MCF 10A (cell line): ENCODE results near the gene SHISA6. TPM values are rescaled to one million over a fixed set of nuclear protein-coding genes. Genes with fewer than 3 reads are reported as not detected.

Experiments
- BruUV-seq: library from RNA; stranded (reverse); fragments of 400-500 nt; replicated peaks from 2 replicates; lab custom pipeline; 2021; lab: Mats Ljungman, UMichigan
- CTCF ChIA-PET: fragments of 300-600 bp; sonication (Branson Sonifier 250); formaldehyde crosslinking; extraction: SDS; loops from one replicate; lab custom pipeline; 2021; ENCODE audit warnings: antibody characterized with exemption, inconsistent platforms; lab: Yijun Ruan, JAX
- POLR2A ChIA-PET: fragments of 300-600, 350-650 bp; sonication (Branson Sonifier 250); formaldehyde crosslinking; extraction: SDS; loops from one replicate; lab custom pipeline; 2020; ENCODE audit warnings: antibody characterized with exemption, inconsistent platforms; lab: Yijun Ruan, JAX
- DNase-seq: peaks from one replicate; pipeline ENCODE4 v3.0.0-alpha.2; 2018; ENCODE audit not compliant: unreplicated experiment
- H3K27ac Mint-ChIP-seq: one replicate; pipeline ENCODE4 v1.8.0; 2022; ENCODE audit warnings: mild to moderate bottlenecking, low read depth, mixed read lengths; ENCODE audit not compliant: unreplicated experiment
- H3K27me3 Mint-ChIP-seq: one replicate; pipeline ENCODE4 v1.8.0; 2022; ENCODE audit warnings: mixed read lengths; ENCODE audit not compliant: insufficient read depth, unreplicated experiment
- H3K36me3 Mint-ChIP-seq: one replicate; pipeline ENCODE4 v1.8.0; 2022; ENCODE audit warnings: mild to moderate bottlenecking, moderate library complexity, mixed read lengths; ENCODE audit not compliant: insufficient read depth, unreplicated experiment
- H3K4me1 Mint-ChIP-seq: one replicate; pipeline ENCODE4 v1.8.0; 2022; ENCODE audit warnings: mixed read lengths; ENCODE audit not compliant: insufficient read depth, unreplicated experiment
- H3K4me3 Mint-ChIP-seq: one replicate; pipeline ENCODE4 v1.8.0; 2022; ENCODE audit warnings: mild to moderate bottlenecking, moderate library complexity, mixed read lengths; ENCODE audit not compliant: unreplicated experiment
- H3K9me3 Mint-ChIP-seq: one replicate; pipeline ENCODE4 v1.8.0; 2022; ENCODE audit warnings: mixed read lengths; ENCODE audit not compliant: unreplicated experiment
- CTCF ChIP-seq: fragments of 200-600 bp; IDR thresholded peaks from one replicate; pipeline ENCODE4 v1.8.0; 2022; ENCODE audit warnings: antibody characterized with exemption, mild to moderate bottlenecking; ENCODE audit not compliant: unreplicated experiment
- intact Hi-C: fragments of 100-400 bp; cut with micrococcal nuclease; formaldehyde crosslinking; loops from 2 replicates; pipeline ENCODE4 v1.14.1; 2022
- total RNA-seq: library from RNA; stranded (reverse); gene quantifications from 2 replicates; pipeline ENCODE4 v1.2.3, GENCODE V29; 2022

The SHISA6 gene
- total RNA-seq, 1 experiment from 2014 or later, result not detected

GRCh38 chr17:11328770-11329169 is 87.8 kb downstream of the SHISA6 start:
- H3K27ac Mint-ChIP-seq, result no peak overlapping the region
- intact Hi-C loops, result no loop called here
- no peaks in the 10 kb centered on the region for H3K36me3 Mint-ChIP-seq
- TF ChIP-seq CTCF, result no peak
- DNase-seq, result no peak
- CTCF ChIA-PET, result interaction anchor here (0.6 to 0.7 kb wide), 2 partner anchors 395 to 1216 kb away, joined by 3 to 4 read pairs; no protein-coding TSS in a partner anchor
- no peak overlapping the region for H3K4me3 Mint-ChIP-seq
- peaks cover 11% of the 10 kb centered on the region for H3K27me3 Mint-ChIP-seq
- BruUV-seq, result no TSS peak
- POLR2A ChIA-PET, result no interaction called here
- no peaks in the 10 kb centered on the region for H3K4me1 Mint-ChIP-seq
- H3K9me3 Mint-ChIP-seq, result no peaks in the 10 kb centered on the region

- peaks cover 11% of the 10 kb centered on the region for H3K27me3 Mint-ChIP-seq
- no peaks in the 10 kb centered on the region for H3K36me3 Mint-ChIP-seq
- ChIA-PET POLR2A (no interaction called here), CTCF (interaction anchor here (0.7 kb wide), 1 partner anchor 37 kb away, joined by 3 read pairs; no protein-coding TSS in a partner anchor)
- no peak overlapping the region for H3K27ac Mint-ChIP-seq
- TF ChIP-seq CTCF, result no peak
- H3K4me1 Mint-ChIP-seq, result no peaks in the 10 kb centered on the region
- BruUV-seq, result no TSS peak
- DNase-seq, result no peak
- intact Hi-C loops, result no loop called here
- no peak overlapping the region for H3K4me3 Mint-ChIP-seq
- no peaks in the 10 kb centered on the region for H3K9me3 Mint-ChIP-seq
Measured at GRCh38 chr17:11330006-11330405, 89.0 kb downstream of the SHISA6 start.

GRCh38 chr17:11330826-11331225 is 89.8 kb downstream of the SHISA6 start:
- ChIA-PET POLR2A (no interaction called here), CTCF (interaction anchor here (0.7 kb wide), 1 partner anchor 36 kb away, joined by 3 read pairs; no protein-coding TSS in a partner anchor)
- no peak for DNase-seq
- Mint-ChIP-seq H3K27me3 (peaks cover 11% of the 10 kb centered on the region), H3K27ac (no peak overlapping the region), H3K9me3 (no peaks in the 10 kb centered on the region), H3K4me3 (no peak overlapping the region), H3K4me1 (no peaks in the 10 kb centered on the region), H3K36me3 (no peaks in the 10 kb centered on the region)
- intact Hi-C loops, result no loop called here
- no peak for TF ChIP-seq CTCF
- BruUV-seq, result no TSS peak

- H3K36me3 Mint-ChIP-seq, result no peaks in the 10 kb centered on the region
- POLR2A ChIA-PET, result no interaction called here
- H3K4me3 Mint-ChIP-seq, result no peak overlapping the region
- no peaks in the 10 kb centered on the region for H3K4me1 Mint-ChIP-seq
- CTCF ChIA-PET, result no interaction called here
- peaks cover 11% of the 10 kb centered on the region for H3K27me3 Mint-ChIP-seq
- H3K27ac Mint-ChIP-seq, result no peak overlapping the region
- no peaks in the 10 kb centered on the region for H3K9me3 Mint-ChIP-seq
- no peak for TF ChIP-seq CTCF
- DNase-seq, result no peak
- BruUV-seq, result no TSS peak
- intact Hi-C loops, result no loop called here
Measured at GRCh38 chr17:11331547-11332513, 90.8 kb downstream of the SHISA6 start.
